Calu3 (cell line): ENCODE results near the gene DGCR8. TPM values are rescaled to one million over a fixed set of nuclear protein-coding genes. Genes with fewer than 3 reads are reported as not detected.

Experiments used
- BruUV-seq: library from RNA; stranded (reverse); fragments of 400-500 nt; replicated peaks from 2 replicates; lab custom pipeline; 2021; lab: Mats Ljungman, UMichigan
- CTCF ChIA-PET: fragments of 300-600 bp; sonication (Branson Sonifier 250); formaldehyde crosslinking; loops from one replicate; lab custom pipeline; 2022; ENCODE audit warnings: antibody characterized with exemption; lab: Charles Lee
- DNase-seq: peaks from one replicate; pipeline ENCODE4 v3.0.0; 2022
- H3K27ac Mint-ChIP-seq: one replicate; pipeline ENCODE4 v1.8.0; 2022; ENCODE audit warnings: mixed read lengths; ENCODE audit not compliant: unreplicated experiment
- H3K27me3 Mint-ChIP-seq: one replicate; pipeline ENCODE4 v1.8.0; 2022; ENCODE audit warnings: mixed read lengths; ENCODE audit not compliant: unreplicated experiment
- H3K36me3 Mint-ChIP-seq: one replicate; pipeline ENCODE4 v1.8.0; 2022; ENCODE audit warnings: mild to moderate bottlenecking, moderate library complexity, mixed read lengths; ENCODE audit not compliant: insufficient read depth, unreplicated experiment
- H3K4me1 Mint-ChIP-seq: one replicate; pipeline ENCODE4 v1.8.0; 2022; ENCODE audit warnings: mild to moderate bottlenecking, low read depth, mixed read lengths; ENCODE audit not compliant: unreplicated experiment
- H3K4me3 Mint-ChIP-seq: one replicate; pipeline ENCODE4 v1.8.0; 2022; ENCODE audit warnings: mild to moderate bottlenecking, low read depth, moderate library complexity, mixed read lengths; ENCODE audit not compliant: unreplicated experiment
- H3K9me3 Mint-ChIP-seq: one replicate; pipeline ENCODE4 v1.8.0; 2022; ENCODE audit warnings: low read depth, mixed read lengths; ENCODE audit not compliant: unreplicated experiment
- CTCF ChIP-seq: fragments of 200-600 bp; IDR thresholded peaks from one replicate; pipeline ENCODE4 v1.8.0; 2022; ENCODE audit warnings: antibody characterized with exemption; ENCODE audit not compliant: unreplicated experiment
- intact Hi-C: fragments of 100-400 bp; cut with micrococcal nuclease; formaldehyde crosslinking; loops from one replicate; pipeline ENCODE4 v1.10.0; 2022; ENCODE audit not compliant: unreplicated experiment
- total RNA-seq: library from RNA; stranded (reverse); gene quantifications from 2 replicates; pipeline ENCODE4 v1.2.3, GENCODE V29; 2022

Gene DGCR8
- total RNA-seq, 1 experiment from 2014 or later, result 54.7 TPM

DNA sequence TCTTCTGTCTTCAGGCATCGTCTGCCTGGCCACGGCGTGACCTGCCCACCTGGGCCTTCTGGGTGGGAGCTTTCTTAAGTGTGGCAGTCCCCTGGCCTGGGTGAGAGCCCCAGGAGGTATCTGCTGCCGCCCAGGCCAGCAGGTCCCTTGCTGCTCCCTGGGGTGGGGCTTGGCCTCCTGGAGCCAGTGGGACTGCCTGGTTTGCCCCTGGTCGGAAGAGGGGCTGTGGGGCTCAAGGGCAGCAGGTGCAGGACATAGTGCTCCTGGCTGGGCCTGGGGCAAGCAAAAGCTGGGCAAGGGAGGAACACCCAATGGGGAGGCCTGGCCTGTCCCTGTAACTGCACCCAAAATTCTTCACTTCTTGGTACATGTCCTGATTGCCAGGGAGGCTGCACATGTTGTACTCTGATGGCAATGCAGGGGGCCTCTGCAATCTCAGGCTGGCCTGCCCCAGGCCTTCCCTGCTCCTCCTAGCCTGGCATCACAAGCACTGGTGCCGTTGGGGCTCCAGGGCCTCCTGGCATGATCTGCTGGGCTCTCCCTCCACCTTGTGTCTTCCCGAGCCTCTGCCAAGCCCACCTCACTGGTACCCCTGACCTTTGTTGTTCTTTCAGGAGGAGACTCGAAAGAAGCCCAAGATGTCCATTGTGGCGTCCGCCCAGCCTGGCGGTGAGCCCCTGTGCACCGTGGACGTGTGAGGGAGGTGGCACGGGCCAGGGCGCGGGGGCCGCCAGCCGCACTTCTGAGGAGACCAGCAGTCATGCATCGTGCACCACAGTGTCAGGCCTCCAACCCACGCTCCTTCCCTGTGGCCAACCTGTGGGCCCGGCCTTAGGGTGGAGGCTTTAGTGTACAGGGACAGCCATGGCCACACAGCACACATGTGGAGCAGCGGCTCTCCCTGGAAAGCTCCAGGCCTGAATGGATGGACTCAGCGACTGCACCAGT, 29.6 kb downstream of the DGCR8 start:
- CTCF ChIA-PET, result no interaction called here
- intact Hi-C loops, result no loop called here

DNA sequence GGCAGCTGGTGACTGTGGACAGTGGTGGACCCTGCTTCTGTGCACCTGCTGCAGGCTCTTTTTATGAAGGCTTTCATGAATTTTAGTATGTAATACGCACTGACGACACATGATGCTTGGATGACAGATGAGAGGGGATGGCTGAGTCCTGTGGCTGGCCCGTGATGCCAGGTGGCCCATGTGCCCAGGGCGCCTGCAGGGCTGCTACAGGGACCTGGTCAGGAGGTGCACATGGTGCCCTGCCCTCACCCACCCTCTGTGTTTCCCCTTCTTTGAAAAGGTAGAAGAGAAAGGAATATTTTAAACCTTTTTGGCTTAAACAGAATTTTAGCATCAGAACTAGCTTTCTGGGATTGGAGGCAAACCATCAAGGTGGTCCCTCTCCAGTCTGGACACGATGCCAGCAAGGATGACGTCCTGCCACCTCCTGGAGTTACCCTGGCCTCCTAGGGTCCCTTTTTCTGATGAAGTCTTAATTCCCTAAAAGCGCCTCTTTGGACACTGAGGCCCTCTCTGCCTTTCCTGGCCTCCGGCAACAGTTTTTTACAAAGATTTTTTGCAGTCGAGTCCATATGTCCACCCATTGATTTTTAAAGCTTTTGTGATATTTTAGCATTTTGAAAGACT, 30.4 kb downstream of the DGCR8 start:
- H3K4me3 Mint-ChIP-seq, result no peak overlapping the region
- intact Hi-C loops, result no loop called here
- TSS peak; percentile 27 for BruUV-seq
- TF ChIP-seq CTCF, result no peak
- no peaks in the 10 kb centered on the region for H3K9me3 Mint-ChIP-seq
- CTCF ChIA-PET, result no interaction called here
- no peaks in the 10 kb centered on the region for H3K27me3 Mint-ChIP-seq
- no peaks in the 10 kb centered on the region for H3K4me1 Mint-ChIP-seq
- peaks cover 75% of the 10 kb centered on the region for H3K36me3 Mint-ChIP-seq
- DNase-seq, result no peak
- H3K27ac Mint-ChIP-seq, result peak overlapping the region; percentile 60

More for the DNA sequence above, 29.6 kb downstream of the DGCR8 start:
- no peak for DNase-seq
- H3K27me3 Mint-ChIP-seq, result no peaks in the 10 kb centered on the region
- H3K9me3 Mint-ChIP-seq, result no peaks in the 10 kb centered on the region
- peaks cover 70% of the 10 kb centered on the region for H3K36me3 Mint-ChIP-seq
- BruUV-seq, result no TSS peak
- no peak for TF ChIP-seq CTCF
- no peaks in the 10 kb centered on the region for H3K4me1 Mint-ChIP-seq
- peak overlapping the region; percentile 60 for H3K27ac Mint-ChIP-seq
- no peak overlapping the region for H3K4me3 Mint-ChIP-seq

DNA sequence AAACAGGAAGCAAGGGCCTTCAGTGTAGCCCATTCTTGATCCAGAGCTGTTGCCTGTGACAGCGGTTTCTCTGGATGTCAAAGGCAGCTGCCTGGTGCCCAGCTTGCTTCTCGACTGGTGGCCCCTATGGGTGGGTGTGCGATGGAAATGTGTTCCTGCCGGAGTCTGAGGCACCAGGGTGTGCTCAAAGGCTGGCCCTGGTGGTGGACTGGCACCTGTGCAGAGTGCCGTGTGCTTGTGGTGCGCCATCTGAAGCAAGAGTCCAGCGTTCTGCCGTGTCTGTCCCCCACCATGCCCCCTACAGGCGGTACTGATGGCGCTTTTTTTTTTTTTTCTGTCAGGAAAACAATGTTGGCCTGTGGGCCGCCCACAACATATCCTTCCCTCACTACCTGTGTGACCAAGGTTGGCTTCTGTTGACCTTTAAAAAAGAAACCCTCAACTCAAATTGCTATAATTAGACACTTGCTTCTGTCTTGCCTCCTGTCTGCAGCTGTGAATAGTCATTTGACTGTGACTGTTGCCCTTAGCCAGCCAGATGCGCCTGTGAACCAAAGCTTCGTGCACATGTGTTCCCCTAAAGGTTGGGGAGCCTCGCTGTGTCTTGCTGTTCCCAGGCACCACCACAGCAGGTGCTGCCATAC, 31.1 kb downstream of the DGCR8 start:
- no peak overlapping the region for H3K4me3 Mint-ChIP-seq
- no peak for DNase-seq
- no peak for TF ChIP-seq CTCF
- no peak overlapping the region for H3K27ac Mint-ChIP-seq
- no peaks in the 10 kb centered on the region for H3K9me3 Mint-ChIP-seq
- no peaks in the 10 kb centered on the region for H3K27me3 Mint-ChIP-seq
- CTCF ChIA-PET, result interaction anchor here (0.5 kb wide), 1 partner anchor 459 kb away, joined by 7 read pairs; no protein-coding TSS in a partner anchor
- intact Hi-C loops, result no loop called here
- peaks cover 80% of the 10 kb centered on the region for H3K36me3 Mint-ChIP-seq
- H3K4me1 Mint-ChIP-seq, result no peaks in the 10 kb centered on the region
- BruUV-seq, result no TSS peak
